ENCODE results near the gene TRPM5.

DNA sequence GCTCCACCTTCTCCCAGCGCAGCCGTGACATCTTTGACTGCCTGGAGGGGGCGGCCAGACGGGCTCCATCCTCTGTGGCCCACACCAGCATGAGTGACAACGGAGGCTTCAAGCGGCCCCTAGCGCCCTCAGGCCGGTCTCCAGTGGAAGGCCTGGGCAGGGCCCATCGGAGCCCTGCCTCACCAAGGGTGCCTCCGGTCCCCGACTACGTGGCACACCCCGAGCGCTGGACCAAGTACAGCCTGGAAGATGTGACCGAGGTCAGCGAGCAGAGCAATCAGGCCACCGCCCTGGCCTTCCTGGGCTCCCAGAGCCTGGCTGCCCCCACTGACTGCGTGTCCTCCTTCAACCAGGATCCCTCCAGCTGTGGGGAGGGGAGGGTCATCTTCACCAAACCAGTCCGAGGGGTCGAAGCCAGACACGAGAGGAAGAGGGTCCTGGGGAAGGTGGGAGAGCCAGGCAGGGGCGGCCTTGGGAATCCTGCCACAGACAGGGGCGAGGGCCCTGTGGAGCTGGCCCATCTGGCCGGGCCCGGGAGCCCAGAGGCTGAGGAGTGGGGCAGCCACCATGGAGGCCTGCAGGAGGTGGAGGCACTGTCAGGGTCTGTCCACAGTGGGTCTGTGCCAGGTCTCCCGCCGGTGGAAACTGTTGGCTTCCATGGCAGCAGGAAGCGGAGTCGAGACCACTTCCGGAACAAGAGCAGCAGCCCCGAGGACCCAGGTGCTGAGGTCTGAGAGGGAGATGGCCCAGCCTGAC lies 41.2 kb downstream of the TRPM5 start:
- TF ChIP-seq, protein P1, sequence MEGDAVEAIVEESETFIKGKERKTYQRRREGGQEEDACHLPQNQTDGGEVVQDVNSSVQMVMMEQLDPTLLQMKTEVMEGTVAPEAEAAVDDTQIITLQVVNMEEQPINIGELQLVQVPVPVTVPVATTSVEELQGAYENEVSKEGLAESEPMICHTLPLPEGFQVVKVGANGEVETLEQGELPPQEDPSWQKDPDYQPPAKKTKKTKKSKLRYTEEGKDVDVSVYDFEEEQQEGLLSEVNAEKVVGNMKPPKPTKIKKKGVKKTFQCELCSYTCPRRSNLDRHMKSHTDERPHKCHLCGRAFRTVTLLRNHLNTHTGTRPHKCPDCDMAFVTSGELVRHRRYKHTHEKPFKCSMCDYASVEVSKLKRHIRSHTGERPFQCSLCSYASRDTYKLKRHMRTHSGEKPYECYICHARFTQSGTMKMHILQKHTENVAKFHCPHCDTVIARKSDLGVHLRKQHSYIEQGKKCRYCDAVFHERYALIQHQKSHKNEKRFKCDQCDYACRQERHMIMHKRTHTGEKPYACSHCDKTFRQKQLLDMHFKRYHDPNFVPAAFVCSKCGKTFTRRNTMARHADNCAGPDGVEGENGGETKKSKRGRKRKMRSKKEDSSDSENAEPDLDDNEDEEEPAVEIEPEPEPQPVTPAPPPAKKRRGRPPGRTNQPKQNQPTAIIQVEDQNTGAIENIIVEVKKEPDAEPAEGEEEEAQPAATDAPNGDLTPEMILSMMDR (conservative IDR thresholded peaks at IDR 0.05; ENCODE audit: low read depth in 2 of 2), result no peak
- TF ChIP-seq POLR2AphosphoS5 (IDR thresholded peaks at IDR 0.05; ENCODE audit: low read depth), result no peak
- no peak for TF ChIP-seq CREB1 (CRISPR knock-in tag; IDR thresholded peaks at IDR 0.05; ENCODE audit: low read depth)
- no peak for TF ChIP-seq EZH2 (IDR thresholded peaks at IDR 0.05; ENCODE audit: low read depth, unreplicated experiment)
- TF ChIP-seq STAT1 (IDR thresholded peaks at IDR 0.05; ENCODE audit: unreplicated experiment), result no peak
- TF ChIP-seq, protein P2, sequence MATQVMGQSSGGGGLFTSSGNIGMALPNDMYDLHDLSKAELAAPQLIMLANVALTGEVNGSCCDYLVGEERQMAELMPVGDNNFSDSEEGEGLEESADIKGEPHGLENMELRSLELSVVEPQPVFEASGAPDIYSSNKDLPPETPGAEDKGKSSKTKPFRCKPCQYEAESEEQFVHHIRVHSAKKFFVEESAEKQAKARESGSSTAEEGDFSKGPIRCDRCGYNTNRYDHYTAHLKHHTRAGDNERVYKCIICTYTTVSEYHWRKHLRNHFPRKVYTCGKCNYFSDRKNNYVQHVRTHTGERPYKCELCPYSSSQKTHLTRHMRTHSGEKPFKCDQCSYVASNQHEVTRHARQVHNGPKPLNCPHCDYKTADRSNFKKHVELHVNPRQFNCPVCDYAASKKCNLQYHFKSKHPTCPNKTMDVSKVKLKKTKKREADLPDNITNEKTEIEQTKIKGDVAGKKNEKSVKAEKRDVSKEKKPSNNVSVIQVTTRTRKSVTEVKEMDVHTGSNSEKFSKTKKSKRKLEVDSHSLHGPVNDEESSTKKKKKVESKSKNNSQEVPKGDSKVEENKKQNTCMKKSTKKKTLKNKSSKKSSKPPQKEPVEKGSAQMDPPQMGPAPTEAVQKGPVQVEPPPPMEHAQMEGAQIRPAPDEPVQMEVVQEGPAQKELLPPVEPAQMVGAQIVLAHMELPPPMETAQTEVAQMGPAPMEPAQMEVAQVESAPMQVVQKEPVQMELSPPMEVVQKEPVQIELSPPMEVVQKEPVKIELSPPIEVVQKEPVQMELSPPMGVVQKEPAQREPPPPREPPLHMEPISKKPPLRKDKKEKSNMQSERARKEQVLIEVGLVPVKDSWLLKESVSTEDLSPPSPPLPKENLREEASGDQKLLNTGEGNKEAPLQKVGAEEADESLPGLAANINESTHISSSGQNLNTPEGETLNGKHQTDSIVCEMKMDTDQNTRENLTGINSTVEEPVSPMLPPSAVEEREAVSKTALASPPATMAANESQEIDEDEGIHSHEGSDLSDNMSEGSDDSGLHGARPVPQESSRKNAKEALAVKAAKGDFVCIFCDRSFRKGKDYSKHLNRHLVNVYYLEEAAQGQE (IDR thresholded peaks at IDR 0.05; ENCODE audit: unreplicated experiment), result no peak
- TF ChIP-seq, protein P3, sequence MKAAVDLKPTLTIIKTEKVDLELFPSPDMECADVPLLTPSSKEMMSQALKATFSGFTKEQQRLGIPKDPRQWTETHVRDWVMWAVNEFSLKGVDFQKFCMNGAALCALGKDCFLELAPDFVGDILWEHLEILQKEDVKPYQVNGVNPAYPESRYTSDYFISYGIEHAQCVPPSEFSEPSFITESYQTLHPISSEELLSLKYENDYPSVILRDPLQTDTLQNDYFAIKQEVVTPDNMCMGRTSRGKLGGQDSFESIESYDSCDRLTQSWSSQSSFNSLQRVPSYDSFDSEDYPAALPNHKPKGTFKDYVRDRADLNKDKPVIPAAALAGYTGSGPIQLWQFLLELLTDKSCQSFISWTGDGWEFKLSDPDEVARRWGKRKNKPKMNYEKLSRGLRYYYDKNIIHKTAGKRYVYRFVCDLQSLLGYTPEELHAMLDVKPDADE (IDR thresholded peaks at IDR 0.05), result no peak
- TF ChIP-seq ZNF114 (CRISPR knock-in tag; IDR thresholded peaks at IDR 0.05), result no peak
- TF ChIP-seq ZNF331 (CRISPR knock-in tag; IDR thresholded peaks at IDR 0.05; ENCODE audit: low read depth), result no peak
- no peak for TF ChIP-seq NANOG (IDR thresholded peaks at IDR 0.05; ENCODE audit: borderline replicate concordance)

All from GM23338 (cell line).